Cardiac fibroblast (primary cell): ENCODE results near the gene ARMC9.

Experiments
- DNase-seq, 2 donors: peaks; one replicate each; pipeline versions ENCODE4 v3.0.0 to v3.0.0-alpha.2; 2010; ENCODE audit warnings: low read depth in 2 of 2
- H3K4me3 ChIP-seq, 2 donors: replicated peaks in 1 of 2; 1 replicate in 1 of 2; 2 replicates in 1 of 2; pipeline ENCODE4 v1.5.1; 2011; ENCODE audit warnings: low read depth in 2 of 2, low read length in 2 of 2, mild to moderate bottlenecking in 2 of 2, moderate library complexity in 1 of 2
- CTCF ChIP-seq: IDR thresholded peaks from one replicate; pipeline ENCODE4 v1.5.1; 2011; ENCODE audit warnings: low read depth, mild to moderate bottlenecking, low read length, inconsistent platforms

The ARMC9 gene

GRCh38 chr2:231383416-231384108 is 185.1 kb downstream of the ARMC9 start:
- H3K4me3 ChIP-seq = no peak overlapping the region
- DNase-seq = no peak
- TF ChIP-seq CTCF = no peak

GRCh38 chr2:231384109-231384435 is 185.6 kb downstream of the ARMC9 start:
- no peak for DNase-seq
- H3K4me3 ChIP-seq = no peak overlapping the region
- TF ChIP-seq CTCF = no peak

GRCh38 chr2:231384970-231385369 is 186.5 kb downstream of the ARMC9 start:
- TF ChIP-seq CTCF = no peak
- H3K4me3 ChIP-seq = no peak overlapping the region
- DNase-seq = peak in 1 of 2 donors; percentile 40

GRCh38 chr2:231385429-231385828 is 187.0 kb downstream of the ARMC9 start:
- TF ChIP-seq CTCF = no peak
- no peak for DNase-seq
- H3K4me3 ChIP-seq = no peak overlapping the region

GRCh38 chr2:231386446-231386845 is 188.0 kb downstream of the ARMC9 start:
- no peak for TF ChIP-seq CTCF
- no peak overlapping the region for H3K4me3 ChIP-seq
- DNase-seq = peak; percentile 24 to 81

GRCh38 chr2:231387904-231388724 is 189.7 kb downstream of the ARMC9 start:
- TF ChIP-seq CTCF = peak; percentile 1
- DNase-seq = peak; percentile 36 to 61

More at GRCh38 chr2:231387904-231388724, 189.7 kb downstream of the ARMC9 start:
- H3K4me3 ChIP-seq = no peak overlapping the region
